Measurements from ENCODE around the gene SLC6A15. TPM values are rescaled to one million over a fixed set of nuclear protein-coding genes. Genes with fewer than 3 reads are reported as not detected.
A peak's percentile ranks its signal among the peaks of the same experiment; 100 is the strongest.

Gene SLC6A15
- total RNA-seq, result 19.4 TPM

DNA sequence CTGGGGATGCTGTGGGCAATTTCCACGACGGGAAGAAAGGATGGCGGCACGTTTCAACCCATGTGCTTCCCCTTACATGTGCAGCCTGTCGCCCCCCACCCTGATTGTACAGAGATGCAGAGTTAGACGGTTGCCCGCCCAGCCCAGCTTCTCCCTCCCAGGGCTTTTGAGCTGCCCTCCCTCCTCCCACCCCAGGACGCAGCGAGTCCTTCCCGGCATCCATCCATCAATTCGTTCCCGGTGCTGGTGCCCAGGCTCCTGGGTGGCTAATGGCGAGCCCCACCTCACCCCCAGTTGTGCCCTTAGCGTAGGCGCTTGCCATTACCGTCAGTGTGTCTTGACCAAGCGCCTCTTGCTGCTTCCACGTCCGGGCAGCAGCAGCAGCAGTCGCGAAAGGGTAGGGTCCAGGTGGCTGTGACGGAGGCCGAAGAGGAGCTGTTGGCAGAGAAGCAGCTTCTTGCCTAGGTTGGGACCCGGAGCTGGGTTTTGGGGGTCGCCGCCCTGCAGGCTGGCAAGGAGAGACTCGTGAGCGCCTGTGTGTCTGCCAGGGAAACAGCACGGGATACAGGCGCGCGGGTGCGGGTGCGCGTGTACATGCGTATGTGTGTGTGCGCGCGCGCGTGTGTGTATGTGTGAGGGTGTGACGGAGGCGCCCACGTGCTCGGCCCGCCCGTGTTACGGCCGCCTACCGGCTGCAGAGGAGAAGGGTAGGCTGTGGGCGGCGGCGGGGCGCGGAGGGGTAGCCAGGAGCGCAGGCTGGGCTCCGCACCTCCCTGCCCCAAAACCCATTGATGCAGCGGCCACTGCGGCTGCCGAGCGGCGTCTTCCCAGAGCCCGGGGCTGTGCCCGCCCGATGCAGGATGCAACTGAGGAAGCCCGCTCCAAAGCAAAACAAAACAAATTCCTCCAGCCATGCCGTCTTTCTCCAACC, at the start of gene SLC6A15:
Gene SLC6A15, minus strand, starts transcription at position 602 of the 931 bp plus-strand sequence. CDS start 20,679 bp downstream, outside the sequence.
- ATAC-seq, result peak; percentile 97

DNA sequence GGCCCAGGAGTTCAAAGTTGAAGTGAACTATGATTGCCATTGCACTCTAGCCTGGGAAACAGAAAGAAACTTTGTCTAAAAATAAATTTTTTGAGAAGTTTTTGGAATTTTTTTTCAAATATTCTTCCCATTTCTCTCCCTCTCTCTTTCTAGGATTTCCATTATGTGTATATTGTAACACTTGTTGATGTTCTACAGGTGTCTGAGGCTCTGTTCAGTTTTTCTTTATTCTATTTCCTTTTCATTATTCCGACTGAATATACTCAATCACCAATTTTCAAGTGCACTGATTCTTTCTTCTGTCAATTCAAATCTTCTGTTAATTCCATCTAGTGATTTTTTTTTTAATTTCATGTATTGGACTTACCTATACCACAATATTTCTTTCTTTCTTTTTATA, 48.3 kb upstream of the SLC6A15 start:
- ATAC-seq, result no peak

DNA sequence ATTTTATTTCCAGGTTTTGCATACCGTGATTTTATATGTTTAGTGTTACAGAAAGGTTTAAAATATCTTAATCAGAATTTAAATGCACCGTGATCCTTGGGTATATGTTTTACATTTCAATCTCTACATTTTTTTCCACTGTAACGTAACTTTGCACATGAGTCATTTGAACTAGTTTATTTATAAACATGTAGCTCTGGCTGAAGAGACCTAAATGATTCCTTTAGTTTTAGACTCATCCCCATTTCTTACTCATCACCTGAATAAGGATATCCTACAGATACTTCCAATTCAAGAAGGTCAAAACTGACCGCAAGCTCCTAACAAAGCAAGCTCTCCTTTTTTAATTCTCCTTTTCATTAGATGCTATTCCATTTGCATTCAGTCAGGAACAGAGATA, 42.7 kb upstream of the SLC6A15 start:
- no peak for ATAC-seq

DNA sequence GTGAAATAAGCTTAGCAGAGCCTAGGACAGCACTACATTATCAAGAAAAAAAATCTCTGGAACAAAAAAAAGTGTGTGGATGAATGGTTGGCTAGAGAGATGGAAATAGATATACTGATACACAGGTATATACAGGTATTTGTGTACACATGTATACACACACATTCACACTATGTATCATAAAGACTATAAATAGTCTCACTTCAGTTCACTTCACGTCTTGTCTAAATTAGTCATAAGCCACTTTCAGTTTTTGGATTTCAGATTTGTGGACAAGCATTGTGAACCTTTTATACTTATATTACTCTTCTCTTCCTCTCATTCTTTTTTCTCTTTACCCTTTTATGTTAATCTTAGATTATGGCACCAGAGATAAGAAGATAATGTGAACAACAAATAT, 41.8 kb upstream of the SLC6A15 start:
- ATAC-seq, result no peak

DNA sequence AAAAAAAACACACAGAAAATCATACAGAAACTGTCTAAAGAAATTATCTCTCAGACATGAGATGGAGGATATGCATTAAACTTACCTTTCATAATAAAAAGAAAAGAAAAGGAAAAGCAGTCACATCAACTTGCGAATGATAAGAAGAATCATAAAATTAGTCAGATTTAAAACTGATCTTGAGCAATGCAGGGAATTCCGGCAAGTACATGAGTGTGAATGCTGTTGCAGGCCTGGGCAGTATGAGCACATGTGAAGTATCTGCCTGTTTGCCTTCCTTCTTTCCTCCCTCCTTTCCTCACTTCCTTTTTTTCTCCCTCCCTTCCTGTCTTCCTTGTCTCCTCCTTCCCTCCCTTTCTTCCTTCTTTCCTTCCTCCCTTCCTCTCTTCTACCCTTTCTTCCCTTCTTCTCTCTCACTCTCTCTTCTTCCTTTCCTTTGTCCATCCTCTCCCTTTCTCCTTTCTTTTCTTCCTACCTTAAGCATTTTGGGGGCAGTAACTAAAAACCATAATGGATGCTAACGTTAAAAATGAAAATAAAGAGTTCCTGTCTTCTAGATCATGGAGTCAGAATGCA, 38.5 kb upstream of the SLC6A15 start:
- no peak for ATAC-seq

DNA sequence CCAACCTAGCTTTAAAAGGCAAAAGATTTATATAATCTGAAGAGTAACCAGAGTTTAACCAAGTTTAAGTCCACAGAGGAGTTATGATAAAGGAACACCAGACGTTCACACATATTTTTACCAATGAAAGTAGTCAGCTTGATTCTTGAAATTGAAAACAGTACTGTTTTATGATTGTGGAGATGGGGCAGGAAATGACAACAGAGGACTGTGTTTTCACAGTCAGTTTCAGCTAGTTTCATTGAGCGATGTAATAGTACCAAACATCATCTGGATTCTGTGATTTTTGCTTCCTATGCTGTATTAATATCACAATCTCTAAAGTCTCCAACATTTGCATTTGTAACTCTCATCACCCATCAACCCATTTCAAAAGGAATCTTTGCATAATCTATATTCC, 34.2 kb upstream of the SLC6A15 start:
- no peak for ATAC-seq

DNA sequence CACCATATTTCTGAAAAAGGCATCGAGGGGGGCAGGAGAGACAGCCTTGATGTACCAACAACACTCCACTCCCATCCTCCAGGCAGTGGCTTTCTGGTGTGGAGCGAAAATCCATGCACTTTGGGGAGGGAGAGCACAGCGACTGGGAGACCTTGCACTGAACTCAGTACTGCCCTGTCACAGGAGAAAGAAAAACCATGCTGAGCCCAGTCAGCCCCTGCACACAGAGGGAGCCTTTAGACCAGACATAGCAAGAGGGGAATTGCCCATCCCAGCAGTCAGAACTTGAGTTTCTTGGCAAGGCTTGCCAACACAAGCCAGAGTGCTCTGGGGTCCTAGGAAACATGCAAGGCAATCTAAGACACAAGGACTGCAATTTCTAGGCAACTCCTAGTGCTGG, 24.8 kb upstream of the SLC6A15 start:
- ATAC-seq, result no peak

DNA sequence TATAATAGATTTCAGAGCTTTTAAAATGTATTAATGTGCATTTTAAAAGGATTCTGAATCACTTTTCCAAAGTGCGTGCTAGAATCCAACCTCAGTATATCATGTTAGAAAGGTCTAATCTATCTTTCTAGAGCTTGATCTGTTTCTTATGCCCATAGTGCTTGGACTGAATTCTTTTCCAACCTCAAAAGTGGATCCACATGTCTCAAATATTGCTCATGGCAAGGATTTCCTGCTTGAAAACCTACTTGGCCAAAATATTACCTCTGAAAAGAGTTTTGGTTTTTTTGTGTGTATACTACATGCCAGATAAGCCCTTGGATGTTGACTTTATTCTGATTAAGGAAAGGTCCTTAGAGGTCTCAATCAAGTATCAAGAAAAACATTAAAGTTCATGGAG, 16.9 kb upstream of the SLC6A15 start:
- ATAC-seq, result no peak

DNA sequence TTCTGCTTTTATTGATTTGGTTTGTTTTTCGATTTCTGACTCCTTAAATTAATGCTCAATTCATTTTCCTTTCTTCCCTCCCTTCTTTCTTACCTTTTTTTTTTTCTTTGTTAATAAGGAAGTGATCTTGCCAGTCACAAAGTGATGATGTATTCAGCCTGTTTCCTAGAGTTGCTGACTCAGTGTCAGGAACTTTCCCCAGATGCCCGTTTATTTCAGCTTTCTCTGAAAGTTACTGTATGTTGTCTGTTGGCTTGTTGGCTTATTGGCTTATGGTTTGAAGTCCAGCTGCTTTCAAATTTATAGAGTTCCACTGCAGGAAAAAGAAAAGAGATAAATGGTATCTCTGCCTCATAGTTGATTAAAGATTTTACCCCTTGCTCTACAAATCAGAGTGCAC, 12.4 kb upstream of the SLC6A15 start:
- ATAC-seq, result no peak

DNA sequence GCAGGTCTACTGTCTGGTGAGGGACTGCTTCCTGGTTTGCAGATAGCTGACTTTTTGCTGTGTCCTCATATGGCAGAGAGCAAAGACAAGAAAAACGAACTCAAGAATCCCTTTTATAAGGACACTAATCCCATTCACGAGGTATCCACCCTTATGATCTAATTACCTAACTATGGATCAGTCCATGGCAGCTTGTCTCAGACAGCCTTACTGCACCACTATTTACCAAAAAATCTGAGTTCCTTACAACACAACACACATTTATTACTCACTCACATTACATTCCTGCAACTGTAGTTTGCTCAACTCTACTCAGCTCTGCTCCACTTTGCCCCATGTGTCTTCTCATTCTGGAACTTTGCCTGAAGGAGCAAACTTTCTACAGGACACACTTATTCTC, 10.1 kb upstream of the SLC6A15 start:
- peak; percentile 52 for ATAC-seq

DNA sequence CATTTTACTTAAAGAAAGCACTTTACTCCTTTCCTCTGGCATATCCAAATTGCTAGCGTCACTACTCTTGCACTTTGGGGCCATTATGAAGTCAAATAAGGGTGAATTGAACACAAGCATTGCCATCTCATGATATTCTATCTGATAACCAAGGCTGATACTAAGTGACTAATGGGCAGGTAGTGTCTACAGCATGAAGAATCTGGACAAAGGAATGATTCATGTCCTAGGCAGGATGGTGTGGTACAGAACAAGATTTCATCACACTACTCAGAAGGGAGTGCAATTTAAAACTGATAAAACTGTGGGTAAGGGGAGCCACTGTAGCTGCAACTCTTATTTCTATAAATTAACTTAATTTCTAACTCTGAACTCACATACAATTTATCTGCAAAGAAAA, 7.7 kb upstream of the SLC6A15 start:
- peak; percentile 57 for ATAC-seq

DNA sequence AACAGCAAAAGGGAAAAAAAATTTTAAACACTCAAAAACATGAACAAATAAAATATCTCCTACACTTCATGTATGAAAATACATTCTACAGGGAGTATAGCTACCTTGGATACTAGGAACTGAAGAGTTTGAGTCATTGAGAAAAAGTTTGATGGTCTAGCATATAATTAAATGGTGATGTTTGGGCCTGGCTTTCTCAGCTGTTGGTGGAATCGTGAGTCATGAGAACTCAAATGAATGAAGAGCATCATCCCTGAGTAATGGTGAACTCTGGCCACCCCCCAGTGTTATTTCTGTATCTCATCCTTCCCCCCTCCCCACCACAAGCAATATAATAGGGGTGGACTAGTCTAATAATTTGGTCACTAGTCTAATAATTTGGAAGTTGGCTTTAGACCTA, 6.7 kb upstream of the SLC6A15 start:
- no peak for ATAC-seq

DNA sequence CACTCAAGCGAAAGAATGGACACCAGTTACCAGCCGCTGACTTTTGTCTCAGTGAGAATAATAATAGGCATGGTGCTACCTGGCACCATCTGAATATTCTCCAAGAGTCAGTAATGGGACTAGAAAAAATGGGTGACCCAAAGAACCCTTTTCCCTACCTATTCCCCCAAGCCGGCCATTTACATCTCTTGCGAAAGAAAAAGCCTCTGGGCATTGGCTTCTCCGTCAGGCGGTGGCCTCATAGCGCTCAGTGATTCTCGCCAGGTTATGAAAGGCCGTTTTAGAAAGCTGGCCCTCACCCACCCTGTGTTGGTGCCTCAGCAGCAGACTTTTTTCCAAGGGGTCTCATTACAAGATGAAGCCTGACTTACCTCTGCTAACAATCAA, 523 bp upstream of the SLC6A15 start:
- no peak for ATAC-seq

DNA sequence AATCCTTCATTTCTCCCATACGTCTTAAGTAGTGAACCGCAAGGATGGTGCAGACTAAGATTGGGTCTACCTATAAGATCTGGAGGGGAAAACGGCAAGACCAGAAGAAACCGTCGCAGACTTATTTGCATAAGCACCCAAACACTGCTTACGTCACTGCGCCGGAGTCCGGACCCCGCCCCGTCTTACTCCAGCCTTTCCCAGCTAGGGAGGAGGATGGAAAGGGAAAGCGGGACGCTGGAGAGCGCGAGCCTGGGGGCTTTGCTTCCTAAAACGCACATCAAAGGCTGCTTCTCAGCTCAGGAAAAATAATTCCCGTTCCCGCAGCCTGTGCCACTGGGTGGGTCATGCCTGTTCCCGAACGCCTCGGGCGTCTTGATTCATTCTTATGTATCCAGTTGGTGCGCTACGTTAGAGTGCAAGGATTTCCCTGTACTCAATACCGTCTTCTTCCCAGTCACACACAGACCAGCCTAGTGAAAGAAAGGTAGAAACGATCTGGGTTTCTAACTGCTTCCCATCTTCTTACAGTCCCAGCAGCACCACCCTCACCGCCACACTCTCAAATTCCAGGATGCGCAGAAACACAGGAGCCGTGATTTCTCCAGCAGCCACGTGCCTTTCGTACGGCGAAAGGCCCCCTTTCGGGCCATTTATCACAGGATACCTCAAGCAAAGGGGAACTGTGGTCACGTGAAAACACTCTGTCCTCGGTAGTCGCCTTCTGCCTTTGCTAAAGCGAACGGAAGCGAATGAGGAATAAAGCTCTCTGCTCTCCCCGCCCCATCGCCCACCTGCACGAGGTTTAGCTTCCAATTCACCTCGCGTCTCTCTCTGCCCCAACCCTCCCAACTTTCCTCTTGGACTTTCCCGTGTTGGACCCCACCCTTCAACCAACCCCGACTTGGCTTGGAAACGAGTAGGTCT, 1.1 kb downstream of the SLC6A15 start:
- ATAC-seq, result peak; percentile 64

DNA sequence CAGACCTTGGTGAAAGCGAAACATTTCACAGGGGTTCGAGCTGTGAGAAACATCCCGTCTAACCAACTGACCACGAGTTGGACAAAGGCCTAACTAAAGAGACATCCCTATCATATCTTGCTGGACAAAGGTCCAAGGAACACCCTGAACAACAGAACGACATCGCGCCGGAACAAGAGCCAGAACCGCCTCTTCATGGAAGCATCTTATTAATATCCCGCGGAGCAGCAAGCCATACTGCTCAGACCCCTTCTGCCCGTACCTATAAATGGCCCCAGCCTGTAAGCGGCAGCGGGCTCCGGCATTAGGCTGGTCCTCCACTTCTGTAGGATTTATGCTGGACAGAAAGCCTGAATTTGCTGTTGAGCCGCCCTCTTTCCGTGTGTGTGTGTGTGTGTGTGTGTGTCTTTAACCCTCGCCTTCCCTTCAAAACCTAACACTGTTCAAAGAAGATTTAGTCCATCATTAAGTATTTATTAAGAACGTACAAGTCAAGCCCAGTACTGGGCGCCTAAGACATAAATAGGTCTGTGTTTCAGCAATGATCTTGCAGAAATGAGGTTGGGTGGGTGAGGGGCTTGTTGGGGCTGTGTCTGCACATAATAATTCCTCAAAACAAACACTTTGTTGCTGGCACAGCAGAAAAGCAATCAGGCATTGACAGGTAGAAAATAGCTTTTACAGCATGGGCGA, 1.9 kb downstream of the SLC6A15 start:
- ATAC-seq, result no peak

DNA sequence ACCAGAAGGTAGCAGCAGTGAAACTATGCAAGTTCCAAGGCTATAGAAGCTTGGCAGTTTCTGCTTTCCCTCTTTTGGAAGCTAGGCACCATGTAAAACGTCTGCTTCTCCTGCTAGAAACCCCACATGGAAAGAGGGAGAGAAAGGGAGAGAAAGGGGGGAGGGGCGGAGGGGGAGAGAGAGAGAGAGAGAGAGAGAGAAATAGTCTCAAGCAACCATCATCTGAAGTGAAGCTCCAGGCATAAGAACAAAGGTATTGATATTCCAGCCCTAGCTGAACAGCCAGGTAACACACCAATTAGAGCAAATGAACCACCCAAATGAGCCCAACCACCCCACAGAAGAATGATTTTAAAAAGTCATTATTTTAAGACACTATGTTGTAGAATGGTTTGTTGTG, 8.5 kb downstream of the SLC6A15 start:
- no peak for ATAC-seq

DNA sequence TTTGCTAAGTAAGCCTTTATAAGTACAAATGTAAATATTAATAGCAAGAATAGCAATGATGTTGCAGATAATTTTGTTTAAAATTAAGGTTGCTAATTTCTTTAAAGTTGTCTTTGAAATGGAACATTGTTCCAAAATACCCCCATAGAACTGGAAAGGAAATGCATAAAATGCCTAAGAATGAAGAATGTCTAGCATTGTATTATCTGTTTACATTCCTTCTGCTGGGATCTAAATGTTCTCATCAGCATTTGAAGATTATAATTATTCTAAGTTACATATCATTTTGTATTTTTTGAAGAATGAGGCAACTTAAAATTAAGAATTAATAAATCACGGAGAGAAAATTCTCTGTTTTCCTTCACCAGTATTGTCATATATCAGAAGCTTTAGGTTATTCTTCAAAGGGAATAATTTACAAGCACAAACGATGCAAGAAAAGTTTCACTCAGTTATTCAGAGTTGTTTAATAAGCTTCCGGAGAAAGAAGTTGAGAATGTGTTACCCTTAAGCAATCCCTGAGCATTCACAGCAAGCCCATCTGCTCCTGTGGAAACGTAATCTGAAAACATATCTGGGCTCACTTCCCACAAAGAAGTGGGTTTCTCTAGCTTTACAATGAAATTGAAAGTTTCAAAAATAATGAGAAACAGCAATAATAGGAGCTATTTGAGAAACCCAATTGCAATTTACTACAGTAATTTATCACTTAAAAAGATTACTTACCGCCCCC, 21.3 kb downstream of the SLC6A15 start:
- ATAC-seq, result no peak

DNA sequence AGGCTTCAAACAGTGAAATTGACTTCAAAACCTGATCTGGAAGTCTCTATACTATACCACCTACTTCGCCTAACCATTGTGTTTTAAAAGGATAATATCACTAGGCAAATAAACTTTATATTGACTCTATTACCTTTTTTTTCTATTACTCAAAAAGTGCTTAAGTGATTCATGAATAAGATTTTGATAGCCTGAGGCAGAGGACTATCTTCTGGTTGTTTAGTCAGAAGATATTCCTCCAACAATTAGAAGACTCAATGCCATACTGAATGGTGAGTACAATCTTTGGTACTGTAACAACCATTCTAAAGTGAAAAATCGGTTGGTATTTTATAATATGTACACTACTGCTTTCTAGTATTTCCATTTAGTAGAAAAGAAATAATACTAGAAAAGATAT, 22.8 kb downstream of the SLC6A15 start:
- ATAC-seq, result no peak

DNA sequence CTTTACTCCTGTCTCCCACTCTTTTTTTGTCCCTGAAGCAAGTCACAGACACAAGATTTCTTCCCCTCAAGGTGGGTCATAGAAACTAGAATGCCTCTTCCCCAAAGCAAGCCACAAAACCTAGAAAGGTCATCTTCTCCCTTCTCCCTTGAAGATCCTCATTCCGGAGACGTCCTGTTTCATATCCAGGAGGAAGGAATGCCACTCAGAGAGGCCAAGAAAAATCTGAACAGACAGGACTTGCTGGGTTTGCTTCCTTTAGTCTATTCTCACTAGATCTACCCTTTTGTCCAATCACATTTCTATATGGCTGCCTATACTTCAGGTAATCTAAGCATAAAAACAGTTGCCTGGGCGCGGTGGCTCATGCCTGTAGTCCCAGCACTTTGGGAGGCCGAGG, 23.7 kb downstream of the SLC6A15 start:
- ATAC-seq, result no peak

DNA sequence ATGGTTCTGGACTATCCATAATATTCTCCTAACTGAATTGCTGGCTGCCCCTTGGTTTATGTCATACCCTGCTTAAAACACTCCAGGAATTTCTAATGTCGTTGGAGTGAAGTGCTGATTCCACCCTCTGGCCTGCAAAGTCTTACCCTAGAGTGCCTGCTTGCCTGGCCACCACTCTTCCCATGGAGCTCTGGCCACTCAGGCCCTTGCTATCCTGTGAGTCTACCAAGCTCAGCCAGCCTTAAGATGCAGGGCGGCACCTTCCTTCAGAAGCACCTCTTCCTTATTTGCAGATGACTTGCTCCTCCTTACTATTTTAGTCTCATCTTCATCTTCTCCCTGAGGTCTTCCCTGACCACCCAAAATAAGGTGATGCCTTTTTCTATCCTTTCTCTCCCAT, 35.3 kb downstream of the SLC6A15 start:
- ATAC-seq, result no peak

DNA sequence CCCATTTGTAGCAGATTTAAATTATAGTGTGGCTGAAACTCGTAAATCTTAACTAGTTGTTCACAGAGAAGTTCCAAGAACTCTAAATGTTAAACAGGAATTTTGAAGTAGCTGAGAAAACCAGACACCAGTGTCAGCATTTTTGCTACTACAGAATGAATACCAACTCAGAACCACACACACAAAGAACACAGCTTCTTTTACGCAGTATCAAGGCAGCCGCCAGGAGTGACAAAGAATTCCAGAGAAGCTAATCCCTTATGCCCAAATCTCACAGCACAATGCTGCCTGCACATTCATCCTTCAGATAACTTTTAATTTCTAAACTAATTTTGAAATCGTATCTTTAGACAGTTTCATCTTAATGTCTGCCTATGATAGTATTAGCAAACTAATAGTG, 37.4 kb downstream of the SLC6A15 start:
- ATAC-seq, result no peak

DNA sequence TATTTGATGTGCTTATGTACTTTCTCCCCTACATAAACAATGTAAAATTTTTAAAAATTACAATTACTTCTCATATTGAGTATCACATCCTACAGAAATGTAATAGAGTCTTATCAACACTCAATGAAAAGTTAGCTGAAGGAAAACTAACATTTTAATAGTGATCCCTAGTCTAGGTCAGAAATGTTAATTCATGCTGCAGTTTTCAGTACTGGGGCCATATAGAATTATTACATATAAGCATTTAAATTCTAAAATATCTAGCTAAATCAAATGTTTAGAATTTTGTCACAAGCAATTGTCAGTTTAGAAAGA, 37.8 kb downstream of the SLC6A15 start:
- no peak for ATAC-seq

All from esophagus mucosa (tissue), 1 donor.